Bronchial epithelial cell (primary cell): ENCODE results near the gene IGBP1. TPM values are rescaled to one million over a fixed set of nuclear protein-coding genes. Genes with fewer than 3 reads are reported as not detected.
"Not testable (repeated sequence)": the region's sequence is repeated elsewhere in the genome, so short reads cannot be mapped to it uniquely, and the experiment has no call there.

Experiments used
- DNase-seq: peaks from one replicate; pipeline ENCODE4 v3.0.0-alpha.2; 2010; ENCODE audit warnings: low read depth
- FAIRE-seq: peaks from 2 replicates; lab custom pipeline; 2011; peaks lifted over from hg19 to GRCh38; lab: Jason Lieb, UNC
- H3K27me3 ChIP-seq: 2 replicates; pipeline ENCODE4 v1.5.1; 2011; ENCODE audit warnings: low read length; ENCODE audit not compliant: control insufficient read depth, insufficient read depth
- H3K36me3 ChIP-seq: 2 replicates; pipeline ENCODE4 v1.5.1; 2011; ENCODE audit warnings: low read length; ENCODE audit not compliant: control insufficient read depth, insufficient read depth
- H3K4me3 ChIP-seq: 2 replicates; pipeline ENCODE4 v1.5.1; 2011; ENCODE audit warnings: mild to moderate bottlenecking, low read depth, low read length, control low read depth
- CTCF ChIP-seq: IDR thresholded peaks from 2 replicates; pipeline ENCODE4 v1.5.1; 2011; ENCODE audit warnings: mild to moderate bottlenecking, moderate library complexity, low read length, control low read depth, inconsistent platforms; ENCODE audit not compliant: insufficient read depth, severe bottlenecking
- total RNA-seq: library from RNA; depleted of rRNA; stranded (reverse); fragments of >200 nt; gene quantifications from 2 replicates; pipeline ENCODE4 v1.2.1, GENCODE V29; 2014

The IGBP1 gene
- total RNA-seq, 1 donor from 2014 or later, result 107 TPM

- TF ChIP-seq CTCF, result no peak
- no peaks in the 10 kb centered on the region for H3K27me3 ChIP-seq
- no peaks in the 10 kb centered on the region for H3K36me3 ChIP-seq
- no peak overlapping the region for H3K4me3 ChIP-seq
- DNase-seq (peak; percentile 27), FAIRE-seq (no peak)
Observed at GRCh38 chrX:70183091-70183490, 49.8 kb downstream of the IGBP1 start.

GRCh38 chrX:70190225-70190624 is 57.0 kb downstream of the IGBP1 start:
- Histone ChIP-seq H3K27me3 (no peaks in the 10 kb centered on the region), H3K36me3 (no peaks in the 10 kb centered on the region), H3K4me3 (no peak overlapping the region)
- TF ChIP-seq CTCF, result no peak
- no peak for FAIRE-seq
- DNase-seq, result no peak

GRCh38 chrX:70196961-70197720 is 63.9 kb downstream of the IGBP1 start:
- no peak for FAIRE-seq
- Histone ChIP-seq H3K27me3 (no peaks in the 10 kb centered on the region), H3K36me3 (no peaks in the 10 kb centered on the region), H3K4me3 (no peak overlapping the region)
- TF ChIP-seq CTCF, result peak; percentile 55
- peak; percentile 62 for DNase-seq

- Histone ChIP-seq H3K36me3 (no peaks in the 10 kb centered on the region), H3K27me3 (no peaks in the 10 kb centered on the region), H3K4me3 (no peak overlapping the region)
- no peak for TF ChIP-seq CTCF
- no peak for DNase-seq
- FAIRE-seq, result no peak
Observed at GRCh38 chrX:70201732-70202131, 68.5 kb downstream of the IGBP1 start.

GRCh38 chrX:70208479-70208878 is 75.2 kb downstream of the IGBP1 start:
- no peak overlapping the region for H3K4me3 ChIP-seq
- no peaks in the 10 kb centered on the region for H3K27me3 ChIP-seq
- FAIRE-seq (no peak), DNase-seq (no peak)
- H3K36me3 ChIP-seq, result no peaks in the 10 kb centered on the region
- TF ChIP-seq CTCF, result no peak

GRCh38 chrX:70209570-70209969 is 76.3 kb downstream of the IGBP1 start:
- DNase-seq, H3K4me3 ChIP-seq, H3K36me3 ChIP-seq, H3K27me3 ChIP-seq, FAIRE-seq: not testable (repeated sequence)

Other genes starting within 250 kb of the IGBP1 start
- gene AWAT2, start 83.5 kb upstream of the IGBP1 start, total RNA-seq, result not detected in 2 replicates
- not detected in 2 replicates for gene OTUD6A, start 71.0 kb upstream of the IGBP1 start, total RNA-seq
- gene DGAT2L6, start 44.0 kb downstream of the IGBP1 start, total RNA-seq, result not detected in 2 replicates
- gene AWAT1, start 101.2 kb downstream of the IGBP1 start, total RNA-seq, result not detected in 2 replicates
- 0.13 TPM in 1 of 2 replicates, not detected in the other for gene P2RY4, start 126.8 kb downstream of the IGBP1 start, total RNA-seq
- not detected in 2 replicates for gene ARR3, start 134.9 kb downstream of the IGBP1 start, total RNA-seq
- not detected in 2 replicates for gene RAB41, start 148.7 kb downstream of the IGBP1 start, total RNA-seq
- 18.7 and 31.0 TPM in 2 replicates for gene PDZD11, start 156.5 kb downstream of the IGBP1 start, total RNA-seq
- gene KIF4A, start 156.7 kb downstream of the IGBP1 start, total RNA-seq, result 0.26 and 0.64 TPM in 2 replicates